Trophoblast cell (in vitro differentiated cells and primary cell): ENCODE results near the gene CAMK1G.

ENCODE experiments used
- DNase-seq, 2 donors: peaks; one replicate each; pipeline ENCODE4 v3.0.0-alpha.2; 2016
- H2AFZ ChIP-seq: 2 replicates; pipeline ENCODE4 v1.6.1; 2013; ENCODE audit warnings: low read length, moderate library complexity, mild to moderate bottlenecking; ENCODE audit not compliant: insufficient read depth, poor library complexity
- H2AK5ac ChIP-seq: 2 replicates; pipeline ENCODE4 v1.6.1; 2013; ENCODE audit warnings: mild to moderate bottlenecking, low read length
- H2BK120ac ChIP-seq: 2 replicates; pipeline ENCODE4 v1.6.1; 2013; ENCODE audit warnings: low read length, mild to moderate bottlenecking, moderate library complexity; ENCODE audit not compliant: insufficient read depth, poor library complexity
- H2BK12ac ChIP-seq: 2 replicates; pipeline ENCODE4 v1.6.1; 2013; ENCODE audit warnings: mild to moderate bottlenecking, low read length, moderate library complexity
- H2BK5ac ChIP-seq: 2 replicates; pipeline ENCODE4 v1.6.1; 2013; ENCODE audit warnings: low read length, low read depth, moderate library complexity, mild to moderate bottlenecking; ENCODE audit not compliant: poor library complexity
- H3K14ac ChIP-seq: 2 replicates; pipeline ENCODE4 v1.6.1; 2013; ENCODE audit warnings: mild to moderate bottlenecking, low read length
- H3K18ac ChIP-seq: 2 replicates; pipeline ENCODE4 v1.6.1; 2013; ENCODE audit warnings: mild to moderate bottlenecking, low read length
- H3K23ac ChIP-seq: 2 replicates; pipeline ENCODE4 v1.6.1; 2013; ENCODE audit warnings: low read length
- H3K27ac ChIP-seq: 2 replicates; pipeline ENCODE4 v1.5.1; 2013; ENCODE audit warnings: low read depth, mild to moderate bottlenecking, inconsistent platforms, low read length, moderate library complexity
- H3K27me3 ChIP-seq: 2 replicates; pipeline ENCODE4 v1.6.1; 2013; ENCODE audit warnings: inconsistent platforms, mild to moderate bottlenecking, low read length, moderate library complexity; ENCODE audit not compliant: insufficient read depth
- H3K36me3 ChIP-seq, 2 experiments: 1 replicate in 1 of 2; 2 replicates in 1 of 2; pipeline ENCODE4 v1.6.1; 2013; ENCODE audit warnings: low read length in 2 of 2, mild to moderate bottlenecking in 2 of 2, moderate library complexity in 1 of 2; ENCODE audit not compliant: insufficient read depth in 2 of 2, control insufficient read depth in 1 of 2
- H3K4ac ChIP-seq: 2 replicates; pipeline ENCODE4 v1.6.1; 2013; ENCODE audit warnings: low read depth, mild to moderate bottlenecking, low read length, moderate library complexity
- H3K4me1 ChIP-seq, 2 experiments: 1 replicate in 1 of 2; 2 replicates in 1 of 2; pipeline ENCODE4 v1.6.1; 2013; ENCODE audit warnings: low read length in 2 of 2, mild to moderate bottlenecking in 2 of 2, moderate library complexity in 1 of 2; ENCODE audit not compliant: insufficient read depth in 2 of 2, control insufficient read depth in 1 of 2
- H3K4me2 ChIP-seq: 2 replicates; pipeline ENCODE4 v1.6.1; 2013; ENCODE audit warnings: inconsistent platforms, mild to moderate bottlenecking, low read length, moderate library complexity
- H3K4me3 ChIP-seq: 2 replicates; pipeline ENCODE4 v1.5.1; 2013; ENCODE audit warnings: mild to moderate bottlenecking, low read depth, low read length, inconsistent platforms
- H3K79me1 ChIP-seq: one replicate; pipeline ENCODE4 v1.6.1; 2013; ENCODE audit warnings: low read length
- H3K79me2 ChIP-seq: 2 replicates; pipeline ENCODE4 v1.6.1; 2013; ENCODE audit warnings: low read length, mild to moderate bottlenecking; ENCODE audit not compliant: control insufficient read depth, insufficient read depth, poor library complexity
- H3K9ac ChIP-seq: 2 replicates; pipeline ENCODE4 v1.6.1; 2013; ENCODE audit warnings: mild to moderate bottlenecking, low read length
- H3K9me3 ChIP-seq: 2 replicates; pipeline ENCODE4 v1.6.1; 2013; ENCODE audit warnings: low read depth, mild to moderate bottlenecking, control low read depth, inconsistent platforms, low read length; ENCODE audit not compliant: insufficient read depth
- H4K12ac ChIP-seq: 2 replicates; pipeline ENCODE4 v1.6.1; 2013; ENCODE audit warnings: low read depth, mild to moderate bottlenecking, low read length, moderate library complexity
- H4K8ac ChIP-seq: 2 replicates; pipeline ENCODE4 v1.6.1; 2013; ENCODE audit warnings: low read depth, mild to moderate bottlenecking, low read length, moderate library complexity
- H4K91ac ChIP-seq: one replicate; pipeline ENCODE4 v1.6.1; 2013; ENCODE audit warnings: low read depth, mild to moderate bottlenecking, low read length, moderate library complexity
- WGBS: extraction: QIAGEN DNeasy Blood & Tissue Kit; methylation state at CpG from one replicate; pipeline ENCODE4 v1.1.7; 2013; ENCODE audit warnings: missing lambda C conversion rate; ENCODE audit not compliant: insufficient read length, insufficient coverage; ENCODE audit errors: extremely low coverage; 5-methylcytosine and 5-hydroxymethylcytosine counted together

Gene CAMK1G

DNA sequence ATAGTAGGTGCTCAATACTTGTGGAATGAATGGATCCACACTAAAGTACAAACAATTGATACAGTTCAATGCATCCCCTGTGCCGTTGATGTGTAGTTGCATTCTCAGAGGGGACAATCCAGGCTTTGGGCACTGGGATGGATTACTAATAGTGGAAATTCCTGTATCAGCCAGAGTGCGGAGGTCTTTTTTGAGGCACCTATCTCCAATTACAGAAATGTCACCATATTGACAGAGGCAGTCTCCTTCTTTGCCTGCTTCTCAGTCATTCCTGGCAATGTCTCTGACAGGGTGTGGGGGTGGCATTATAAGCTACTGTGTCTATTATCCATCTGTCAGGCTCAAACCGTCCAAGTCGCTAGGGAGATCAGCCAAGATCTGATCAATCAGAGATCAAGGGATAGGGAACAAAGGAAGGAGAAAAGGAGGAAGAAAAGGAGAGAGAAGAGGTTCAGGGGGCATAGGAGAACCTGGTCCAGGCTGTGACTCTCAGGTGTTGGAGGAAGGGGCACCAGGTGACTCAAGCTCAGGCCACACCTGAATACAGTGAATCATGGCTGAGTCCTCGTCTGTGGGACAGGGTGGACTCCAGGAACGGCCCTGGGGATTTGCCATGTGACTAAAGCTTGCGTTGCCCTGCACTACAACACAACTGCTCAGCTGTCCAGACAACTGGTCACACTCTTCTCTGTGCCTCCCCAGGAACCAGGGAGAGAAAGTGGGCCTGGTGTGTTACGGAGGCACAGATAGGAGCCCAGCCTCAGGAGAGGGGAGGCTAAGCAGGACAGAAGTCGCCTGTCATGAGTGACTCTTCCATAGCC lies 72.1 kb downstream of the CAMK1G start:
- H2AFZ ChIP-seq = no peak overlapping the region
- peak overlapping the region; percentile 37 for H3K14ac ChIP-seq
- no peak overlapping the region for H3K27ac ChIP-seq
- H3K18ac ChIP-seq = no peak overlapping the region
- H4K8ac ChIP-seq = no peak overlapping the region
- H3K23ac ChIP-seq = no peak overlapping the region
- peak in 1 of 2 donors; percentile 57 for DNase-seq
- H3K27me3 ChIP-seq = no peaks in the 10 kb centered on the region
- H3K4me2 ChIP-seq = no peak overlapping the region
- H3K79me2 ChIP-seq = no peaks in the 10 kb centered on the region
- no peak overlapping the region for H3K9ac ChIP-seq
- no peak overlapping the region for H4K12ac ChIP-seq
- H2BK120ac ChIP-seq = no peak overlapping the region
- H3K36me3 ChIP-seq = no peaks in the 10 kb centered on the region
- no peak overlapping the region for H2BK5ac ChIP-seq
- WGBS = no CpG with 5 or more reads among the region's 9 CpGs
- peaks cover 6% of the 10 kb centered on the region for H3K79me1 ChIP-seq
- H3K4ac ChIP-seq = no peak overlapping the region
- no peak overlapping the region for H3K4me3 ChIP-seq
- H2BK12ac ChIP-seq = peak overlapping the region; percentile 11
- no peak overlapping the region for H4K91ac ChIP-seq
- peaks cover 17 to 25% of the 10 kb centered on the region in 2 experiments for H3K4me1 ChIP-seq
- H2AK5ac ChIP-seq = no peak overlapping the region
- no peaks in the 10 kb centered on the region for H3K9me3 ChIP-seq

DNA sequence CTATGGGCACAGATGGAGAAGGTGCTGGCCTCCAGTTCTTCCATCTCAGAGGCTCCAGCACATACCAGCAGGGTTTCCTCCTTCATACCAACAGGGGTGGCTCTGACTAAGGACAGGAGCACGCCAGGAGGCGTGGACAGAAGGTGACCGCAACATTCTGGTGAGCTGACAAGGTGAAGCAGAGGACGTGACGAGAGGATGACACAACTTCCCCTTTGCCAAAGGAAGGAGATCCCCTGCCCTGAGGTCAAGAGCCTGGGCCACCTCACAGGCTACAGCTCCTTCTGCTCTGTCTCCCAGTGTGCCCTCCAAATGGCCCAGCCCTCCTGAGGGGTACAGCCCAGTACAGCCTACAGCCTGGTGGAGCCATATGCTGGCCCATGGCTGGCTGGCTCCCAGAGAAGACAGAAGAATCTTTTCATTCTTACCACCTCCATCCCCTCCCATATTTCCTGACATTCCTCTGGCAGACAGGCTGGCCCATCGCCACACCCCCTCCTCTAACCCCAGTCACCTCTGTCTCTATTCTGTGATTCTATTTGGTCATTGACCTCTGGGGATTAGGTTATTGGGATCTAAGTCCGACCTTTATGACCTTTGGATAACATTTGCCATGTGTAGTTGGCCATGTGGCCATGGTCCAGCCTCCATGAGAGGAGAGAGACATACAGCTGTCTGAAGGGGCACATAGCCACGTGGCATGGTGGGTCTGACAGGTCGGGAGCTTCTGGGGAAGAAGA lies 73.8 kb downstream of the CAMK1G start:
- peaks cover 6% of the 10 kb centered on the region for H3K79me1 ChIP-seq
- H2AFZ ChIP-seq = no peak overlapping the region
- H3K4me2 ChIP-seq = no peak overlapping the region
- H3K27me3 ChIP-seq = no peaks in the 10 kb centered on the region
- no peaks in the 10 kb centered on the region for H3K36me3 ChIP-seq
- no CpG with 5 or more reads among the region's 9 CpGs for WGBS
- no peaks in the 10 kb centered on the region for H3K9me3 ChIP-seq
- H3K18ac ChIP-seq = no peak overlapping the region
- H4K91ac ChIP-seq = no peak overlapping the region
- H4K12ac ChIP-seq = no peak overlapping the region
- H3K14ac ChIP-seq = no peak overlapping the region
- H4K8ac ChIP-seq = no peak overlapping the region
- H2BK120ac ChIP-seq = no peak overlapping the region
- no peak overlapping the region for H2BK5ac ChIP-seq
- H2AK5ac ChIP-seq = peak overlapping the region; percentile 59
- no peak overlapping the region for H3K4ac ChIP-seq
- no peak overlapping the region for H3K23ac ChIP-seq
- H3K27ac ChIP-seq = no peak overlapping the region
- H3K79me2 ChIP-seq = no peaks in the 10 kb centered on the region
- DNase-seq = peak; percentile 66 to 95
- no peak overlapping the region for H3K9ac ChIP-seq
- H3K4me3 ChIP-seq = no peak overlapping the region
- H2BK12ac ChIP-seq = peak overlapping the region; percentile 17
- H3K4me1 ChIP-seq = peaks cover 10 to 16% of the 10 kb centered on the region in 2 experiments

DNA sequence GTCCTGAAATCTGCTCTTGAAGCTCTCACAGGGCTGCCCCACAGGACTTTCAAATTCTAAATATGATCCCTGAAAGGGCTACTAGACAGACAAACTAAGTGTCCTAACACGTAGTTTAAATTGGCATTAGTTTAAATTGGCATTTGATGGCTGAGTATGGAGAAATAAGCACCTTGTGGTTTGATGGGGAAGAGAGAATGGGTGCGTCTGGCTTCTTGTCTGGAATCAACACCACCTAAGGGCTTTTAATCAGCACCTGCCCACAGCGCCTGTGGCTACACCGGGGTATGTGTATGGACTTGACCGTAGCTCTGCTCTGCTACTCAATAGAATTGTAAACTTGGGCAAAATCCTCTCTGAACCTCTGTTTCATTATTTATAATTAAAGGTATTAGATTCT lies 74.4 kb downstream of the CAMK1G start:
- no peak overlapping the region for H3K4me2 ChIP-seq
- H4K8ac ChIP-seq = no peak overlapping the region
- no peak overlapping the region for H2BK5ac ChIP-seq
- H4K12ac ChIP-seq = no peak overlapping the region
- H2BK120ac ChIP-seq = no peak overlapping the region
- H3K4me3 ChIP-seq = no peak overlapping the region
- H3K27ac ChIP-seq = no peak overlapping the region
- H3K79me1 ChIP-seq = peaks cover 6% of the 10 kb centered on the region
- no peaks in the 10 kb centered on the region for H3K79me2 ChIP-seq
- H3K9me3 ChIP-seq = no peaks in the 10 kb centered on the region
- no peak overlapping the region for H2BK12ac ChIP-seq
- no peak overlapping the region for H2AK5ac ChIP-seq
- H3K4ac ChIP-seq = no peak overlapping the region
- no peak overlapping the region for H3K9ac ChIP-seq
- H3K27me3 ChIP-seq = no peaks in the 10 kb centered on the region
- DNase-seq = no peak
- no peak overlapping the region for H3K18ac ChIP-seq
- no peak overlapping the region for H3K23ac ChIP-seq
- H2AFZ ChIP-seq = no peak overlapping the region
- no CpG with 5 or more reads among the region's 5 CpGs for WGBS
- H3K14ac ChIP-seq = no peak overlapping the region
- H4K91ac ChIP-seq = no peak overlapping the region
- peaks cover 4 to 12% of the 10 kb centered on the region in 2 experiments for H3K4me1 ChIP-seq
- no peaks in the 10 kb centered on the region for H3K36me3 ChIP-seq

DNA sequence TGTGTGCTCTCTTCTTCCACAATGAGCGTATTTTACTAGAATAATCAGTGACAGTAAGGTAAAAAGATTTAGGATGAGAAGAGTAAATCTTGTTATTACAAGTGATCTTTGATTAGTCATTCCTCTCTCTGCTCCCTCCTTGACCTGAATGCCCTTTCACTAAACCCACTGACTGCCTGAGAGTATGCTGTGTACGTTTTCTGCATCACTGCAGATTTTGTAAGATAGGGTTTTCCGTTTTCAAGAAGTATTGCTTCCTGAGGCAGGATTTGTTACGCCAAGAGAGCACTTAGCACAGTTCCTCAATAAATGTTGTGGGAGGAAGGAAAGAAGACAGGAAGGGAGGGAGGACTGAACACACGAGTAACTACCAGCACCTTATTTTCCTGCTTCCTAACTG lies 76.4 kb downstream of the CAMK1G start:
- Histone ChIP-seq H3K9me3 (no peaks in the 10 kb centered on the region), H3K79me2 (no peaks in the 10 kb centered on the region), H3K14ac (no peak overlapping the region), H3K4me3 (no peak overlapping the region), H4K91ac (no peak overlapping the region), H3K23ac (no peak overlapping the region), H2BK12ac (no peak overlapping the region), H2AFZ (no peak overlapping the region), H2BK5ac (no peak overlapping the region), H3K27me3 (no peaks in the 10 kb centered on the region), H3K4ac (no peak overlapping the region), H2AK5ac (no peak overlapping the region), H3K4me2 (no peak overlapping the region), H3K4me1 (peaks cover 0 to 7% of the 10 kb centered on the region in 2 experiments), H2BK120ac (no peak overlapping the region), H3K36me3 (no peaks in the 10 kb centered on the region), H3K9ac (no peak overlapping the region), H3K79me1 (no peaks in the 10 kb centered on the region), H3K27ac (no peak overlapping the region), H3K18ac (no peak overlapping the region), H4K8ac (no peak overlapping the region), H4K12ac (no peak overlapping the region)
- DNase-seq = peak in 1 of 2 donors; percentile 39
- WGBS = no CpG with 5 or more reads among the region's 5 CpGs
